Measurements from ENCODE around the gene PLPPR1. TPM values are rescaled to one million over a fixed set of nuclear protein-coding genes. Genes with fewer than 3 reads are reported as not detected.

Gene PLPPR1
- total RNA-seq = not detected
- not detected for polyA plus RNA-seq
- long read RNA-seq, donor 1 = 0 reads
- long read RNA-seq, donor 2 = 0 reads
- long read RNA-seq, donor 3 = 0 reads
- long read RNA-seq, donor 4 = 0 reads

- DNase-seq = peak; percentile 17 to 43 (median 22)
- WGBS = 1% methylated on average over 89 of the region's 89 CpGs
- peak; percentile 61 to 77 for ATAC-seq
These were observed at the start of gene PLPPR1 for GRCh38 chr9:101028346-101029314. Gene PLPPR1 (plus strand): TSS chr9:101028727.

GRCh38 chr9:100989731-100990130 lies 38.8 kb upstream of the PLPPR1 start:
- no peaks in the 10 kb centered on the region for H3K9me3 ChIP-seq (ENCODE audit: control insufficient read depth, low read length)
- no peaks in the 10 kb centered on the region for H3K4me1 ChIP-seq (ENCODE audit: control insufficient read depth, insufficient read depth, low read length)
- H3K27ac ChIP-seq (ENCODE audit: low read length) = no peak overlapping the region
- WGBS = 0% methylated on average over 1 of the region's 1 CpG
- intact Hi-C loops (cut with DNase I) = no loop called here
- H3K4me3 ChIP-seq (ENCODE audit: low read length) = no peak overlapping the region
- no peak for DNase-seq
- H3K27me3 ChIP-seq (ENCODE audit: control insufficient read depth, insufficient read depth) = no peaks in the 10 kb centered on the region
- ATAC-seq = no peak

More at GRCh38 chr9:101028346-101029314, at the start of gene PLPPR1:
- Histone ChIP-seq H3K4me1 (ENCODE audit: control insufficient read depth, insufficient read depth, low read length) (peaks cover 3% of the 10 kb centered on the region), H3K4me3 (ENCODE audit: low read length) (peak within 1 kb of the TSS; percentile 26), H3K27me3 (ENCODE audit: control insufficient read depth, insufficient read depth) (peaks cover 3% of the 10 kb centered on the region), H3K27ac (ENCODE audit: low read length) (no peak within 1 kb of the TSS), H3K9me3 (ENCODE audit: control insufficient read depth, low read length) (no peaks in the 10 kb centered on the region)
- intact Hi-C loops (cut with DNase I) = no loop called here

GRCh38 chr9:100990605-100991381 lies 37.7 kb upstream of the PLPPR1 start:
- ATAC-seq (no peak), DNase-seq (no peak)
- H3K9me3 ChIP-seq (ENCODE audit: control insufficient read depth, low read length) = no peaks in the 10 kb centered on the region
- H3K27me3 ChIP-seq (ENCODE audit: control insufficient read depth, insufficient read depth) = no peaks in the 10 kb centered on the region
- WGBS = 4% methylated on average over 1 of the region's 1 CpG
- H3K4me3 ChIP-seq (ENCODE audit: low read length) = no peak overlapping the region
- no peaks in the 10 kb centered on the region for H3K4me1 ChIP-seq (ENCODE audit: control insufficient read depth, insufficient read depth, low read length)
- intact Hi-C loops (cut with DNase I) = no loop called here
- no peak overlapping the region for H3K27ac ChIP-seq (ENCODE audit: low read length)

GRCh38 chr9:100992632-100993031 lies 35.9 kb upstream of the PLPPR1 start:
- no peak overlapping the region for H3K4me3 ChIP-seq (ENCODE audit: low read length)
- intact Hi-C loops (cut with DNase I) = no loop called here
- WGBS = 97% methylated on average over 1 of the region's 1 CpG
- H3K27ac ChIP-seq (ENCODE audit: low read length) = no peak overlapping the region
- ATAC-seq (no peak), DNase-seq (no peak)
- no peaks in the 10 kb centered on the region for H3K27me3 ChIP-seq (ENCODE audit: control insufficient read depth, insufficient read depth)
- no peaks in the 10 kb centered on the region for H3K9me3 ChIP-seq (ENCODE audit: control insufficient read depth, low read length)
- no peaks in the 10 kb centered on the region for H3K4me1 ChIP-seq (ENCODE audit: control insufficient read depth, insufficient read depth, low read length)

GRCh38 chr9:100999906-101000544 lies 28.5 kb upstream of the PLPPR1 start:
- Histone ChIP-seq H3K4me1 (ENCODE audit: control insufficient read depth, insufficient read depth, low read length) (no peaks in the 10 kb centered on the region), H3K9me3 (ENCODE audit: control insufficient read depth, low read length) (no peaks in the 10 kb centered on the region), H3K27me3 (ENCODE audit: control insufficient read depth, insufficient read depth) (no peaks in the 10 kb centered on the region), H3K4me3 (ENCODE audit: low read length) (no peak overlapping the region), H3K27ac (ENCODE audit: low read length) (no peak overlapping the region)
- 71% methylated on average over 5 of the region's 5 CpGs for WGBS
- no peak for ATAC-seq
- DNase-seq = no peak
- intact Hi-C loops (cut with DNase I) = no loop called here

- no peak for ATAC-seq
- Histone ChIP-seq H3K27me3 (ENCODE audit: control insufficient read depth, insufficient read depth) (no peaks in the 10 kb centered on the region), H3K4me3 (ENCODE audit: low read length) (no peak overlapping the region), H3K9me3 (ENCODE audit: control insufficient read depth, low read length) (no peaks in the 10 kb centered on the region), H3K4me1 (ENCODE audit: control insufficient read depth, insufficient read depth, low read length) (no peaks in the 10 kb centered on the region), H3K27ac (ENCODE audit: low read length) (no peak overlapping the region)
- intact Hi-C loops (cut with DNase I) = no loop called here
- 80% methylated on average over 3 of the region's 3 CpGs for WGBS
- no peak for DNase-seq
These were observed 23.3 kb upstream of the PLPPR1 start for GRCh38 chr9:101005246-101005645.

- 64% methylated on average over 2 of the region's 2 CpGs for WGBS
- no peaks in the 10 kb centered on the region for H3K27me3 ChIP-seq (ENCODE audit: control insufficient read depth, insufficient read depth)
- no peaks in the 10 kb centered on the region for H3K9me3 ChIP-seq (ENCODE audit: control insufficient read depth, low read length)
- intact Hi-C loops (cut with DNase I) = no loop called here
- H3K27ac ChIP-seq (ENCODE audit: low read length) = no peak overlapping the region
- H3K4me3 ChIP-seq (ENCODE audit: low read length) = no peak overlapping the region
- DNase-seq = no peak
- no peaks in the 10 kb centered on the region for H3K4me1 ChIP-seq (ENCODE audit: control insufficient read depth, insufficient read depth, low read length)
- ATAC-seq = no peak
These were observed 14.0 kb upstream of the PLPPR1 start for GRCh38 chr9:101014566-101014965.

GRCh38 chr9:101018467-101018866 lies 10.1 kb upstream of the PLPPR1 start:
- intact Hi-C loops (cut with DNase I) = no loop called here
- Histone ChIP-seq H3K4me3 (ENCODE audit: low read length) (no peak overlapping the region), H3K9me3 (ENCODE audit: control insufficient read depth, low read length) (no peaks in the 10 kb centered on the region), H3K4me1 (ENCODE audit: control insufficient read depth, insufficient read depth, low read length) (no peaks in the 10 kb centered on the region), H3K27me3 (ENCODE audit: control insufficient read depth, insufficient read depth) (peaks cover 4% of the 10 kb centered on the region), H3K27ac (ENCODE audit: low read length) (no peak overlapping the region)
- ATAC-seq = no peak
- DNase-seq = no peak
- WGBS = 40% methylated on average over 2 of the region's 2 CpGs

GRCh38 chr9:101022704-101023103 lies 5.8 kb upstream of the PLPPR1 start:
- intact Hi-C loops (cut with DNase I) = no loop called here
- H3K27me3 ChIP-seq (ENCODE audit: control insufficient read depth, insufficient read depth) = peaks cover 4% of the 10 kb centered on the region
- no peak for ATAC-seq

GRCh38 chr9:101025940-101026339 lies 2.6 kb upstream of the PLPPR1 start:
- no peak for ATAC-seq
- H3K4me3 ChIP-seq (ENCODE audit: low read length) = no peak overlapping the region
- no peak overlapping the region for H3K27ac ChIP-seq (ENCODE audit: low read length)
- 33% methylated on average over 2 of the region's 2 CpGs for WGBS
- DNase-seq = no peak
- H3K9me3 ChIP-seq (ENCODE audit: control insufficient read depth, low read length) = no peaks in the 10 kb centered on the region
- H3K27me3 ChIP-seq (ENCODE audit: control insufficient read depth, insufficient read depth) = peaks cover 4% of the 10 kb centered on the region
- H3K4me1 ChIP-seq (ENCODE audit: control insufficient read depth, insufficient read depth, low read length) = peaks cover 3% of the 10 kb centered on the region
- intact Hi-C loops (cut with DNase I) = no loop called here

More at GRCh38 chr9:101022704-101023103, 5.8 kb upstream of the PLPPR1 start:
- H3K4me3 ChIP-seq (ENCODE audit: low read length) = no peak overlapping the region
- H3K4me1 ChIP-seq (ENCODE audit: control insufficient read depth, insufficient read depth, low read length) = peaks cover 3% of the 10 kb centered on the region
- DNase-seq = no peak
- H3K27ac ChIP-seq (ENCODE audit: low read length) = no peak overlapping the region
- H3K9me3 ChIP-seq (ENCODE audit: control insufficient read depth, low read length) = no peaks in the 10 kb centered on the region

Measured in right cardiac atrium (tissue), 5 donors.